NB4 (cell line): Measurements from ENCODE around the gene SYNDIG1.

ENCODE experiments used
- DNase-seq: peaks from one replicate; pipeline ENCODE4 v3.0.0; 2010; ENCODE audit warnings: low read depth
- H3K4me3 ChIP-seq: one replicate; pipeline ENCODE4 v1.5.1; 2011; ENCODE audit warnings: mild to moderate bottlenecking, low read depth, low read length, moderate library complexity
- CTCF ChIP-seq: IDR thresholded peaks from one replicate; pipeline ENCODE4 v1.5.1; 2012; ENCODE audit warnings: low read depth, low read length
- MAX ChIP-seq: IDR thresholded peaks from 2 replicates; pipeline ENCODE4 v1.6.1; 2011; ENCODE audit warnings: low read depth, low read length
- MYC ChIP-seq: IDR thresholded peaks from 2 replicates; pipeline ENCODE4 v1.6.1; 2011; ENCODE audit warnings: low read depth, low read length
- POLR2A ChIP-seq: IDR thresholded peaks from 2 replicates; pipeline ENCODE4 v1.6.1; 2011; ENCODE audit warnings: mild to moderate bottlenecking; ENCODE audit not compliant: insufficient read length; ENCODE audit errors: extremely low read depth

The SYNDIG1 gene

GRCh38 chr20:24665196-24665595 lies 195.8 kb downstream of the SYNDIG1 start:
- DNase-seq: no peak
- no peak for TF ChIP-seq MAX
- TF ChIP-seq CTCF: no peak
- no peak for TF ChIP-seq MYC
- no peak for TF ChIP-seq POLR2A
- H3K4me3 ChIP-seq: no peak overlapping the region

GRCh38 chr20:24665741-24666191 lies 196.3 kb downstream of the SYNDIG1 start:
- no peak overlapping the region for H3K4me3 ChIP-seq
- no peak for TF ChIP-seq MAX
- TF ChIP-seq POLR2A: no peak
- no peak for TF ChIP-seq MYC
- TF ChIP-seq CTCF: no peak
- no peak for DNase-seq

- no peak for DNase-seq
Observed at GRCh38 chr20:24667689-24668383, 198.4 kb downstream of the SYNDIG1 start.

GRCh38 chr20:24668384-24668702 lies 198.9 kb downstream of the SYNDIG1 start:
- DNase-seq: no peak
- TF ChIP-seq MYC (no peak), POLR2A (no peak)
- H3K4me3 ChIP-seq: no peak overlapping the region

More at GRCh38 chr20:24667689-24668383, 198.4 kb downstream of the SYNDIG1 start:
- TF ChIP-seq MAX (no peak), MYC (no peak), POLR2A (no peak), CTCF (no peak)
- no peak overlapping the region for H3K4me3 ChIP-seq

GRCh38 chr20:24668791-24669190 lies 199.4 kb downstream of the SYNDIG1 start:
- TF ChIP-seq POLR2A: no peak
- no peak overlapping the region for H3K4me3 ChIP-seq
- no peak for DNase-seq

- H3K4me3 ChIP-seq: no peak overlapping the region
- no peak for DNase-seq
- TF ChIP-seq MYC: no peak
- TF ChIP-seq MAX: no peak
- no peak for TF ChIP-seq CTCF
- no peak for TF ChIP-seq POLR2A
Observed at GRCh38 chr20:24669701-24670100, 200.3 kb downstream of the SYNDIG1 start.

- TF ChIP-seq MAX (no peak), MYC (no peak), CTCF (no peak), POLR2A (no peak)
- no peak for DNase-seq
- H3K4me3 ChIP-seq: no peak overlapping the region
Observed at GRCh38 chr20:24670341-24670872, 201.0 kb downstream of the SYNDIG1 start.
